Astrocyte (in vitro differentiated cells and primary cell): ENCODE results near the gene RAPSN. TPM values are rescaled to one million over a fixed set of nuclear protein-coding genes. Genes with fewer than 3 reads are reported as not detected.
A peak's percentile ranks its signal among the peaks of the same experiment; 100 is the strongest.

Experiments
- DNase-seq: peaks from one replicate; pipeline ENCODE4 v3.0.0-alpha.2; 2010; ENCODE audit warnings: low read depth
- FAIRE-seq: peaks from 2 replicates; lab custom pipeline; 2011; peaks lifted over from hg19 to GRCh38; lab: Jason Lieb, UNC
- H2AFZ ChIP-seq: 2 replicates; pipeline ENCODE4 v1.6.0; 2012; ENCODE audit warnings: low read depth, low read length, inconsistent platforms
- H3K27ac ChIP-seq: 2 replicates; pipeline ENCODE4 v1.5.1; 2011; ENCODE audit warnings: low read depth, low read length, inconsistent platforms
- H3K27me3 ChIP-seq: 2 replicates; pipeline ENCODE4 v1.6.0; 2011; ENCODE audit warnings: low read length, inconsistent platforms; ENCODE audit not compliant: insufficient read depth
- H3K36me3 ChIP-seq: 2 replicates; pipeline ENCODE4 v1.5.1; 2011; ENCODE audit warnings: low read length, inconsistent platforms; ENCODE audit not compliant: insufficient read depth
- H3K4me1 ChIP-seq: 2 replicates; pipeline ENCODE4 v1.5.1; 2011; ENCODE audit warnings: low read length, inconsistent platforms; ENCODE audit not compliant: insufficient read depth
- H3K4me2 ChIP-seq: 2 replicates; pipeline ENCODE4 v1.6.0; 2012; ENCODE audit warnings: low read length, inconsistent platforms
- H3K4me3 ChIP-seq: 2 replicates; pipeline ENCODE4 v1.5.1; 2011; ENCODE audit warnings: low read depth, mild to moderate bottlenecking, low read length, inconsistent platforms; ENCODE audit not compliant: insufficient read depth
- H3K79me2 ChIP-seq: 2 replicates; pipeline ENCODE4 v1.6.0; 2012; ENCODE audit warnings: mild to moderate bottlenecking, low read length, inconsistent platforms; ENCODE audit not compliant: insufficient read depth
- H3K9ac ChIP-seq: 2 replicates; pipeline ENCODE4 v1.6.0; 2012; ENCODE audit warnings: mild to moderate bottlenecking, low read length, inconsistent platforms
- H3K9me3 ChIP-seq: 2 replicates; pipeline ENCODE4 v1.5.1; 2012; ENCODE audit warnings: low read depth, mild to moderate bottlenecking, low read length, inconsistent platforms; ENCODE audit not compliant: insufficient read depth
- H4K20me1 ChIP-seq: 2 replicates; pipeline ENCODE4 v1.6.0; 2012; ENCODE audit warnings: low read length, inconsistent platforms; ENCODE audit not compliant: insufficient read depth
- H3K27ac Mint-ChIP-seq: one replicate; pipeline ENCODE4 v1.8.0; 2021; ENCODE audit warnings: mild to moderate bottlenecking, mixed read lengths; ENCODE audit not compliant: unreplicated experiment
- H3K27me3 Mint-ChIP-seq: one replicate; pipeline ENCODE4 v1.8.0; 2021; ENCODE audit warnings: low read depth, mixed read lengths; ENCODE audit not compliant: unreplicated experiment
- H3K36me3 Mint-ChIP-seq: one replicate; pipeline ENCODE4 v1.8.0; 2021; ENCODE audit warnings: low read depth, mixed read lengths; ENCODE audit not compliant: unreplicated experiment
- H3K4me1 Mint-ChIP-seq: one replicate; pipeline ENCODE4 v1.8.0; 2021; ENCODE audit warnings: low read depth, mixed read lengths; ENCODE audit not compliant: unreplicated experiment
- H3K4me3 Mint-ChIP-seq: one replicate; pipeline ENCODE4 v1.8.0; 2021; ENCODE audit warnings: mild to moderate bottlenecking, moderate library complexity, mixed read lengths; ENCODE audit not compliant: unreplicated experiment
- H3K9me3 Mint-ChIP-seq: one replicate; pipeline ENCODE4 v1.8.0; 2021; ENCODE audit warnings: mild to moderate bottlenecking, mixed read lengths; ENCODE audit not compliant: unreplicated experiment
- EZH2 ChIP-seq: IDR thresholded peaks from 2 replicates; pipeline ENCODE4 v1.6.1; 2012; ENCODE audit warnings: mild to moderate bottlenecking, low read length, inconsistent platforms; ENCODE audit not compliant: insufficient read depth
- total RNA-seq: library from RNA; stranded (reverse); gene quantifications from 2 replicates; pipeline ENCODE4 v1.2.1, GENCODE V29; 2021
- TF ChIP-seq, protein P1 (sequence below): IDR thresholded peaks from 2 replicates; pipeline ENCODE4 v1.5.1; 2011; ENCODE audit warnings: low read depth, mild to moderate bottlenecking, inconsistent platforms, low read length, moderate library complexity; ENCODE audit not compliant: insufficient read depth

RAPSN gene
- total RNA-seq, 1 donor from 2014 or later: 0.86 TPM

DNA sequence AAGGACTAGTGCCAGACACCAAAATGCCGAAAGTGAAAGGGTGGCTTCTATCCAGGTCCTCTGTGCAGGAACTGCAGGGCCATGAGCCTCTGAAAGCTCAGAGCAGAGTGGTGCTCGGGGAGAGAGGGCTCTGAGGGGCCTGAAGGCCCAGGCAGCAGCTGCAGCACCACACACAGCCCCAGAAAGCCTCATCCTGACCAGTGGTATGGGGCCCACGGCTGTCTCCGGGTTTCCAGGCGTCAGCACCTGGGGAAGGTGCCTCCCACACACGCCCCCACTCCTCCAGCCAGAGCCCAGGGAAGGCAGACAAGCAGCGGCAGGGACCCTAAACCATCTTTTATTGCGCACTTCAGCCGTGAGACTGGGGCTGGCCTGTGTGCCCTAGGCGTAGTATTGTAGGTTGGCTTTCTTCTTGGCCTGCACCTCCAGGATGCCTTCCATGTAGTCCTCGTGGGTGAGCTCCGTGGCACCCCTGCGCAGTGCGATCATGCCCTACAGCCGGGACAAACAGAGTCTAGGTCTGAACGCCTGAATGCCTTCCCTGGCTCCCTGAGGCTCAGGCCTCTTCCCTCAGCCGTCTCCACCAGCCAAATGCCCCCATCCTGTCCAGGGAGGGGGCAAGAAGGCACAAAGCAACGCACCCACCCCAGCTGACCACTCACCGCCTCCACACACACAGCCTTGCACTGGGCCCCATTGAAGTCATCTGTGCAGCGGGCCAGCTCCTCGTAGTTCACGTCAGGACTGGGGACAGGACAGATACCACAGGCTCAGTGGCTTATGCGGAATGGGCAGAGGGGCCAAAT lies 30.3 kb downstream of the RAPSN start:
- H3K4me3 Mint-ChIP-seq: no peak overlapping the region
- H3K9ac ChIP-seq: no peak overlapping the region
- H3K4me3 ChIP-seq: no peak overlapping the region
- H3K4me2 ChIP-seq: no peak overlapping the region
- no peak overlapping the region for H2AFZ ChIP-seq
- no peak for TF ChIP-seq EZH2
- TF ChIP-seq, protein P1, sequence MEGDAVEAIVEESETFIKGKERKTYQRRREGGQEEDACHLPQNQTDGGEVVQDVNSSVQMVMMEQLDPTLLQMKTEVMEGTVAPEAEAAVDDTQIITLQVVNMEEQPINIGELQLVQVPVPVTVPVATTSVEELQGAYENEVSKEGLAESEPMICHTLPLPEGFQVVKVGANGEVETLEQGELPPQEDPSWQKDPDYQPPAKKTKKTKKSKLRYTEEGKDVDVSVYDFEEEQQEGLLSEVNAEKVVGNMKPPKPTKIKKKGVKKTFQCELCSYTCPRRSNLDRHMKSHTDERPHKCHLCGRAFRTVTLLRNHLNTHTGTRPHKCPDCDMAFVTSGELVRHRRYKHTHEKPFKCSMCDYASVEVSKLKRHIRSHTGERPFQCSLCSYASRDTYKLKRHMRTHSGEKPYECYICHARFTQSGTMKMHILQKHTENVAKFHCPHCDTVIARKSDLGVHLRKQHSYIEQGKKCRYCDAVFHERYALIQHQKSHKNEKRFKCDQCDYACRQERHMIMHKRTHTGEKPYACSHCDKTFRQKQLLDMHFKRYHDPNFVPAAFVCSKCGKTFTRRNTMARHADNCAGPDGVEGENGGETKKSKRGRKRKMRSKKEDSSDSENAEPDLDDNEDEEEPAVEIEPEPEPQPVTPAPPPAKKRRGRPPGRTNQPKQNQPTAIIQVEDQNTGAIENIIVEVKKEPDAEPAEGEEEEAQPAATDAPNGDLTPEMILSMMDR: no peak
- no peaks in the 10 kb centered on the region for H3K9me3 ChIP-seq
- no peak for DNase-seq
- H3K79me2 ChIP-seq: peaks cover 30% of the 10 kb centered on the region
- no peaks in the 10 kb centered on the region for H3K27me3 Mint-ChIP-seq
- peaks cover 23% of the 10 kb centered on the region for H4K20me1 ChIP-seq
- no peaks in the 10 kb centered on the region for H3K27me3 ChIP-seq
- peaks cover 22% of the 10 kb centered on the region for H3K36me3 Mint-ChIP-seq
- no peak overlapping the region for H3K27ac Mint-ChIP-seq
- no peak overlapping the region for H3K27ac ChIP-seq
- FAIRE-seq: no peak
- peaks cover 28% of the 10 kb centered on the region for H3K4me1 Mint-ChIP-seq
- no peaks in the 10 kb centered on the region for H3K9me3 Mint-ChIP-seq
- H3K4me1 ChIP-seq: peaks cover 35% of the 10 kb centered on the region
- H3K36me3 ChIP-seq: peaks cover 36% of the 10 kb centered on the region

DNA sequence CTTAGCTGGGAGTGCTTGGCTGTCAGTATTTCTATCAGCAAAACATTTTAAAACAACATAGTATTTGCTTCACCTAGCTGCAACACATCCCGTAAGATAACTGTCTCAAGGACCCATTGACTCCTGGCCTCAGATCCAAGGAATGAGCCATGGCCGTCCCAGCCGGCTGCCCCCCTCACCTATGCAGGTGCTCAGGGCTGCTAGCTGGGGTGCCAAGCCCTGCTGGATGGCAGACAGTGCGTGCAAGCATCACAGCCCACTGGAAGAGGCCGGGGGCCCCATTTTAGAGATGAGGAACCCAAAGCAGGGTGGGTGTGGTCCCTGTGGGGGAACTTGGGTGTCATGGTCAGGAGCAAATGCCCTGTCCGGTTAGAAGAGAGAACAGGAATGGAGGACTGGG lies 31.2 kb downstream of the RAPSN start:
- H4K20me1 ChIP-seq: peaks cover 25% of the 10 kb centered on the region
- Mint-ChIP-seq H3K4me1 (peaks cover 31% of the 10 kb centered on the region), H3K4me3 (peak overlapping the region; percentile 64), H3K9me3 (no peaks in the 10 kb centered on the region), H3K27me3 (no peaks in the 10 kb centered on the region), H3K27ac (peak overlapping the region; percentile 66), H3K36me3 (peaks cover 22% of the 10 kb centered on the region)
- DNase-seq (no peak), FAIRE-seq (no peak)
- H3K27ac ChIP-seq: no peak overlapping the region
- H3K4me1 ChIP-seq: peaks cover 42% of the 10 kb centered on the region
- peaks cover 34% of the 10 kb centered on the region for H3K36me3 ChIP-seq
- H3K9ac ChIP-seq: no peak overlapping the region
- no peak overlapping the region for H2AFZ ChIP-seq
- H3K79me2 ChIP-seq: peaks cover 26% of the 10 kb centered on the region
- no peak overlapping the region for H3K4me2 ChIP-seq
- no peaks in the 10 kb centered on the region for H3K9me3 ChIP-seq
- H3K27me3 ChIP-seq: no peaks in the 10 kb centered on the region
- no peak for TF ChIP-seq EZH2
- TF ChIP-seq, protein P1: no peak
- no peak overlapping the region for H3K4me3 ChIP-seq

DNA sequence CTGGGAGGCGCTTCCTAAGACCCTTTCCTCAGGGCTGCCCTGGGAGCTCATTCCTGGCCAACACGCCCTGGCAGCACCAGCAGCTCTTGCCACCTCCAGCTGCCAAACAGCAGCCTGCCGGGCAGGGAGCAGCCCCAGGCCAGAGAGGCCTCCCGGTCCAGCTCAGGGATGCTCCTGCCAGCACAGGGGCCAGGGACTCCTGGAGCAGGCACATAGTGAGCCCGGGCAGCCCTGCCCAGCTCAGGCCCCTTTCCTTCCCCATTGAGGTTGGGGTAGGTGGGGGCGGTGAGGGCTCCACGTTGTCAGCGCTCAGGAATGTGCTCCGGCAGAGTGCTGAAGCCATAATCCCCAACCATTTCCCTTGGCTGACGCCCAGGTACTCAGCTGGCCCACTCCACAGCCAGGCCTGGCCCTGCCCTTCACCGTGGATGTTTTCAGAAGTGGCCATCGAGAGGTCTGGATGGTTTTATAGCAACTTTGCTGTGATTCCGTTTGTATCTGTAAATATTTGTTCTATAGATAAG lies 32.9 kb downstream of the RAPSN start:
- Histone ChIP-seq H3K9ac (peak overlapping the region; percentile 65), H3K27ac (peak overlapping the region; percentile 75), H3K79me2 (peaks cover 33% of the 10 kb centered on the region), H3K36me3 (peaks cover 32% of the 10 kb centered on the region), H2AFZ (no peak overlapping the region), H3K4me3 (no peak overlapping the region), H3K9me3 (no peaks in the 10 kb centered on the region), H4K20me1 (peaks cover 30% of the 10 kb centered on the region), H3K4me1 (peaks cover 42% of the 10 kb centered on the region), H3K4me2 (peak overlapping the region; percentile 70), H3K27me3 (no peaks in the 10 kb centered on the region)
- DNase-seq (peak; percentile 93), FAIRE-seq (peak; percentile 94)
- Mint-ChIP-seq H3K9me3 (no peaks in the 10 kb centered on the region), H3K27me3 (no peaks in the 10 kb centered on the region), H3K36me3 (peaks cover 22% of the 10 kb centered on the region), H3K4me3 (no peak overlapping the region), H3K4me1 (peaks cover 31% of the 10 kb centered on the region), H3K27ac (peak overlapping the region; percentile 82)
- TF ChIP-seq, protein P1: no peak
- TF ChIP-seq EZH2: no peak
